Stimulated activated CD4-positive, alpha-beta T cell treated with anti-CD3 and anti-CD28 coated beads, TNF-alpha, amount 100 ng/mL, for 48 hours (primary cell): ENCODE measurements around the gene GATB.

ENCODE experiments used
- DNase-seq, 3 donors: peaks; one replicate each; pipeline ENCODE4 v3.0.0-alpha.2; 2020; ENCODE audit warnings: low read depth in 3 of 3

The GATB gene

DNA sequence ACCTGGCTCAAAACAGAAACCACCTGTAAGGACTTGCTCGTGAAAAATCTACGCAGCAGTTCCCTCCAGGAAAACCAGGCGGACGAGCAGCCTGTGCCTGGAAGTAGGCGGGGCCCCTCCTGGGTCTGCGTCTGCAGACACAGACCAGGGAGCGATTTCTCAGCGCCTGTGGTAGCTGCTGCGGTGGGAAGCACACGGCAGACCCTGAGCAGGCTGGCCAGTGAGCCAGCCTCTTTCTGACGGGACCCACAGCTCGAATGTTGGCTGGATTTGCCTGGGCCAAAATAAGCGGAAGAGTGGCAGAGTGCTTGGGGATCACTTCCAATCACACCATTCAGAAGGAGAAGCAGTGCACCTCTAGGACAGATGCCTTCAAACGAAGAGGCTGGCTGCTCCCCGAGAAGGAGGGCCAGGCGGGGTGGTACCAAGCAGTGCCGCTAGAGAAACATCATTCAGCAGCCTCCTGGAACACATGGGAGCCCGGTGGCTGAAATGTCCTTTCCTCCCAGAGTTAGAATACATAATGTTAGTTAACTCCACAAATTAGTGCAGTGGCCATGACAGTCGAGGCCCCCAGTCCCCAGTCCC lies 85.9 kb downstream of the GATB start:
- no peak for DNase-seq

- no peak for DNase-seq
Observed at GRCh38 chr4:151673908-151674520, 86.8 kb downstream of the GATB start.

GRCh38 chr4:151672996-151673395 lies 87.8 kb downstream of the GATB start:
- DNase-seq: no peak

DNA sequence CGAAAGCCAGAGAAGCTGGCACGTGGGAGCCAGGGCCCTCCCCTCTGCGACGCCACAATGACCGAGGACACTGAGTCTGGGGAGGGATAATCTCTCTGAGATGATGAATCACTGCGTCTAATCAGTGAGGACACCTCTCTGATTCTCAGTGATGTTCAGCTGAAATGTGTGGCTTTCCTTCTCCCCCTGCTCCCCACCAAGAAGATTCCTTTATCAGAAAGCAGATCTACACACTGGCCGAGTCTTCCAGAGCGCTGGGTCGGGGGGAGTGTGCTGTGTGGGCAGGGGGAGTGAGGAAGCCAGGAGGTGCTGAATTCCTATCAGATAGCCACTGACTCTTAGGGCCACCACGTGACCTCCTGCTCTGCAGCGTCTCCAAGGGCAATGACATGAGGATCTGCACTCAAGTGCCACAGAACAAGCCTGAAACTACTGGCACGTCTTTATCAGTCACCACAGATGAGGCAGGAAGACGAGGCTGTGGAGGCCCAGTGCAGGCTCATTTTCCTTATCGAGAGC lies 89.2 kb downstream of the GATB start:
- no peak for DNase-seq

- no peak for DNase-seq
Observed at GRCh38 chr4:151670843-151671242, 90.0 kb downstream of the GATB start.

DNA sequence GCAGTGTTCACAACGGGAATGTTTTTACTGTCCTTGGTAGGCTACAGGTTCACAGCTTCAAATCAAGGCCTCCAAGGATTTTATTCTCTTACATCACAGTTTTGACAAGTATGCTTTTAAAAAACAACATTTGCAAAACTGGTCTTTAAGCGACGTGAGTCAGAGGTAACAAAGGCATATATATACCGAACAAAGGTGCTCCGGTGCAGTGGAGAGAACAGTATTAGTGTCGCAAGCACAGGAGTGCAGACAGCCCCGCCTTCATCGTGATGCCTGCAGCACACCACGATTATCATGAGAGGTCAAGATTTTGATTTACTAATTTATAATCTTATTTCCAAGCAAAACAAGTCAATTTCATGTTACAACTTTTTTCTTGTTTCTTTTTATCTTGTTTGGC lies 90.8 kb downstream of the GATB start:
- DNase-seq: no peak

DNA sequence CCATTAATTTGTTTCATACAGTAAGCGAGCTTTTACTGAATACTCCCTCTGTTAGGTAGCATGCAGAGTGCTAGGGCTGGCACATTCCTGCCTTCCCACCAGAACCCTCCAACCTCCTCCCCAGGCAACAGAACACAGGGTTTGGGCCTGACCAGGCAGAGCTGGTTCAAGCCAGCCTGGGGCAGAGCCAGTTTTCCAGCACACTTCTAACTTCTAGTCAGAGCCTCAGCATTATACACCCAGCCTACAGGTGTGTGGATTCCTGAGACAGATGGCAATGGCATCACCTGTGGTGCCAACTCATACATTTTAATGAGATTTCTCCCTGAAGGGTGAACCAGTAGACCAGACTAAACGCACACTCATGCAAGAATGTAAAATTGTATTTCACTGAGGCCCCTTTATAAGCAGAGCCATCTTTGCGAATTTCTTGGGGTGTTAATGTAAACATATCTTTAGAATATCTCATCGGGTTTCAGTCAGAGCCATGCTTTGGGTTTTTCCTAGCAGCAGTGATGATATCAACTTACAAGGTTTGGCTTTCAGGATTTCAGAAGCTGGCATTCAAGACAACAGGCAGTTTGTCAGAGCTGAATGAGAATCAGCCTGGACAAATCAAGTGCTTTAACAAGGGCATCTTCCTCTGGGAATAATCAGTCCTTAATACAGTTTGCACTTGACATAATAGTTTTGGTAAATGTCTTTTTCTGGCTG lies 92.0 kb downstream of the GATB start:
- DNase-seq: no peak

DNA sequence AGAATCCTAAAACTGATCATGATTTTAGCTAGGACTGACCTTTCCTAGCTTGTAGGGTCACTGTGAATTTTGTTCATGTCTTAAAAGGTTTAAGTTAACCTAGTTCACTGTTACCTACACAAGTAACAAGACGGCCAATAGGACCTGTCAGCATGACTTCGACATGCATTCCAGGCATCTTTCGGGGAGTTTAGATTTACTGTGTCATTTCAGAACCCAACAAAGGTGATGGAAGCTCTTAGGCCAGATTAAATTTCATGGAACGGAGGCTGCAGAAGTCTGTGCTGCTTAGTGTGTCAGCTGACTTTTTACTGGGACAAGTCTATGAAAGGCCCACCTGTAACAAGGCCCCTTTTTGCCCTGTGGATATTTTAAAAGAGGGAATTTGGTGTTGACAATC lies 93.1 kb downstream of the GATB start:
- DNase-seq: no peak

DNA sequence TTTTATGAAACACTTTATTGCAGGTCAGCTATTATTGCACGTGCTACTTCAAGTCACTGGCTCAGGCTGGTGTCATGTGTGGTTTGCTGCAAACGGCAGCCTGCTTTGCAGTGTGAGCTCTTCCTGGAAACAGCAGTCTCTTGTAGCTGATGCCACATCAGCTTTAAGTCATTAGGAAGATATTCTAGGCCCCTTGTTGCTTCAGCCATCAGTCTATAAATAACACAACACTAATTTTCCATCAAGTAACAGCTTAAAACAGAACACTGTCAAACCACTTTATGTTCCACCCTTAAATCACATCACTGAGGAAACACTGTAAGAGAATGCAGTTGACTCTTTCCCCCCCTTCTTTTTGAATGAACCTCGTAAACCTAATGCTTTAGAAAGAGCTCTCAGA lies 93.8 kb downstream of the GATB start:
- DNase-seq: no peak

GRCh38 chr4:151666501-151666900 lies 94.3 kb downstream of the GATB start:
- DNase-seq: no peak

DNA sequence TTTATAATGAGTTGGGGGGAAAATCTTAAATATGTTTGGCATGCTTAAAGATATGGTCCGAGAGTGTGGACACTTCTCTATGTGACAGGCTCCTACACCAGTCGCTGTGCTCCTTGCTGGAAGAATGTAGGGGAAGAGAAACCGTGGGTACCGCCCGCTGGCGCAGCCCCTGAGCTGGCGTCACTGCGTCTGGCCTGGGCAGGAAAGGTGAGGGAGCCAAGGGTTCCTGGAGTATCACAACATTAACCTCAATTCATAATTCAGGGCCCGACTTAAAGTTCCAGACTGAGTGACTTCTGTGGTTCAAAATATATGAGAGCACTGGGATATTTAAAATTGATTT lies 95.1 kb downstream of the GATB start:
- no peak for DNase-seq

DNA sequence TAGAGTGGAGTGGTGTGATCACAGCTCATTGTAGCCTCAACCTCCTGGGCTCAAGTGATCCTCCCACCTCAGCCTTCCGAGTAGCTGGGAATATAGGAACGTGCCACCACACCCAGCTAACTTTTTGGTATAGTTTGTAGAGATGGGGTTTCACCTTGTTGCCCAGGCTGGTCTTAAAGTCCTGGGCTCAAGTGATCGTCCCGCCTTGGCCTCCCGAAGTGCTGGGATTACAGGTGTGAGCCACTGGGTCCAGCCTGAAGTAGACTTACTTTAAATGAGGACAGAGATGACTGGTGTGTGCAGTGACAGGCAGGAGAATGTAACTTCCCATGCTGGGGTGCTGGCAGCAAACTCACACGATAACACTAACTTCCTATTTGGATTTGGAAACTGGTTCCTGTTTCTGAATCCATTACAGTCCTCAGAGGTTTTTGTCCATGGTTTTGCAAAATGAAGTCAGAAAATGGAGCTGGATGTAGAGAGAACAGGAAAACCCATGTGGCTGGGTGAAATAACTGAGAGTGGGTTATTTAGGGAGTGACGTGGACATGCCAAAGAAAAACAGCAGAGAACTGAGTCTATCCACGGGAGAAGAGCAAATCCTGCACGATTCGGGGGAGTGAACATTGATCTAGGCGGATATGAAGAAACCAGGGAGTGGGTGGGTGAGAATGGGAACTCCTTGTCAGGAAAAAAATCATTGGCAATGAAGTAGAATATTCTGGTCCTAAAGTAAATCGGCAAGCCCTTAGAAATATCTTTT lies 95.6 kb downstream of the GATB start:
- no peak for DNase-seq

- no peak for DNase-seq
Observed at GRCh38 chr4:151664289-151664688, 96.5 kb downstream of the GATB start.

GRCh38 chr4:151663109-151663508 lies 97.7 kb downstream of the GATB start:
- DNase-seq: no peak

DNA sequence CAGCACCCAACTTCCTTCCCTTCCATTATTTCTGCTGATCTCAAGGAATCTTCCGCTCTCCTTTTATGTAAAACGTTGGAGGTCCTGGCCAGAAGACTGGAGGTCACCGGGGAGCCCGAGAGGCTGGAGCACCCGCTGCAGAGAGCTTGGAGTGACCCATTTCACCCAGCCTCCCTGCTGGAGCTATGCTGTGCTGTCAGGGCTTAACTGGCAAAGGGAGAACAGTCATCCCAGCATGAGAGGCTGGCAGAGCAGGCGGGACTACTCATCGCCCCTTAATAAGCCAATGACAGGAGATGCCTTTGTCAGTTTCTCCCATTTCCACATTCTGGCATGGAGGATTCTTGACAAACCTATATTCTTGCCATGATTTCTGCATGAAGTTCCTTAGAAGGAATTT lies 98.9 kb downstream of the GATB start:
- no peak for DNase-seq

DNA sequence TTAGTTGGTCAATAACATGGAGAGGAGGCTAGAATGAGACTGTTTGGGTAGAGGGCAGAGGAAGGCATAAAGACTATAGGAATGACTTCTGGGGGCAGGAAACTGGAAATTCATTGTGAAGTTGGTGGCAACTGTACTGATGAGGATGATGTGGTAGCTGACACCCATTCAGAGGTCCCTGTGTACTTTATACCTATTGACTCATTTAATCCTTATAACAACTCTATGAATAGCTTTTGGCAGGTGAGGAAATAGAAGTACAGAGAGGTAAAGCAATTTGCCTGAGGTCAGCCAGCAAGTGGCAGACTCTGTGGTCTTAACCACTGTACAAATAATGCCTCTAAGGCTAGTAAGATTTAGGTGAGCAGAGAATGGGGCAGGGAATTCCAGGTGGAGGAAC lies 100.1 kb downstream of the GATB start:
- DNase-seq: no peak

- DNase-seq: no peak
Observed at GRCh38 chr4:151659601-151660364, 101.0 kb downstream of the GATB start.

GRCh38 chr4:151658959-151659600 lies 101.7 kb downstream of the GATB start:
- no peak for DNase-seq

DNA sequence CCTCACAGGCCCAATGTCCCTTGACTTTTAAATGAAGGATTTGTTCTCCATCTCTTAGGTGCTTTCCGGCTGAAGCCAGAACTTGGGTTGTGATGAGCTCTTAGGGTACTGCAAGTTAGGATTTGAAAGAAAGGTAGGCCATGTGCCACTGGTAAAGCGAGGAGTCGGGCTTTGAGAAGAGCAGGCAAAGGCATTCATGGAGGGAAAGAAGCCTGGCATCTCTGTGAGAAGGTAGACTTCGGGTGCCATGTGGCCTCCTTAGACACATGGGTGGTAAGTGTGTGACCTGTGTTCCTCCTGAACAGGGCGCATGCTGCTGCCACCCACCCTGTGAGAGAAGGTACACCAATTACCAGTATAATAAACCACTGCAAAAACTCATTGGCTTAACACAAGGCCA lies 102.9 kb downstream of the GATB start:
- DNase-seq: no peak

DNA sequence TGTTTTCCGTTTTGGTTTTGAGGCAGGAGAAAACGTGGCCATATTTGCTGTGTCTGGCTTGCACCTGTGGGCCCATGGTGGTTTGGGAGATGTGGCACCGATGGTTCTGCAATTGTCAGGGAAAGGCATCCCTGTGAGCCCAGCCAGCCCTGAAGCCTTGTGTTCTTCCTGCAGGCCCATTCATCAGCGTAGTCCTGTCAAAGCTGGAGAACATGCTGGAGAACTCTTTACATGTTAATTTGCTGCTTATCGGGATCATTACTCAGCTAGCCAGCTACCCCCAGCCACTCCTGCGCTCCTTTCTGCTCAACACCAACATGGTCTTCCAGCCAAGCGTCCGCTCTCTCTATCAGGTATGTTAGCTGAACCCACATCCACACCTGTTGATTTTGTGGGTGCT lies 104.7 kb downstream of the GATB start:
- no peak for DNase-seq

DNA sequence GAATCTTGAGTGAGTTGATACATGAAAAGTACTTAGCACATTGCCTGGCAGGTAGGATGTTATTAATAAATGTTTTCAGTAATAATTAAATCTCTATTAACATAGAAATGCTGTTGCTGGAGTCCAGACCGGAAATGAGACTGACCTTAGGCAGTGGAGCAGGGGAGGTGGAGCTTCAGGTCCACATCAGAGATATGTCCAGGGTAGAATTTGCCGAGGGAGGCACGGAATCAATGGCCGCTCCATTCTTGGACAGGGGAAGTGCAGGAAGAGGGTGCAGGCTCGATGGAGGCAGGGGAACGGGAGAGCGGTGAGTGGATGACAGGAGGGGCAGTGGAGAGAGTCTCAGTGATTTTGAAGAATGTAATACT lies 107.3 kb downstream of the GATB start:
- no peak for DNase-seq
